ENCODE data around the gene COL16A1. TPM values are rescaled to one million over a fixed set of nuclear protein-coding genes. Genes with fewer than 3 reads are reported as not detected.

Gene COL16A1
- polyA plus RNA-seq, 1 of the 3 experiments (the other 2 are of a cell fraction) = 10.4 TPM

DNA sequence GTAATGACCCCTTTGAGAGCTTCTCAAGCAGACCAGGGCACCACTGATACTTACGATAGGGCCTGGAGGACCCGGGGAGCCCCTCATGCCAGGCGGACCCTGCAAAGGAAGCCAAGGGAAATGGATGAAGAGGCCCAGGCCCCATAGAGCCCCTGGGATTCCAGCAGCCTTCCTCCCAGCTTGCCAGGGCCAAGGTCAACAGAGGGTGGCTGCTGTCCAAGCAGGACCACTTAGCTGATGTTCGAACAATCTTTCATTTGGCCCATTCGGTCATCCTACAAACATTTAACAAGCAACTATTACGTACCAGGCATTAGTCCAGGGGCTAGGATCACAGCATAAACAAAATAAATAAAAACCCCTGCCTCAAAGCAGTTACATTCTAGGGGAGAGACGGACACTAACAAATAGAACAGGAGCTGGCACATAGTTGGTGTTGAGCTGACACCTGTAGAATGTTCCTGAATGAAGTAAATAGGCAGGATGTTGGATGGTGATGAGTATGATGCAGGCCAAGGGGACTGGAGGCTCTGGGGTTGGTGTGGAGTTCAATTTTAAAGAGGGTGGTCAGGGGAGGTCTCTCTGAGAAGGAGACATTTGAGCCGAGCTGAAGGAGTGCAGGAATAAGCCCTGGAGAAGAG lies 32.1 kb downstream of the COL16A1 start:
- no peaks in the 10 kb centered on the region for H4K20me1 ChIP-seq (ENCODE audit: insufficient read depth)
- no peaks in the 10 kb centered on the region for H3F3A ChIP-seq (replicated peaks; ENCODE audit: insufficient read depth)
- DNase-seq = no peak
- H3K9ac ChIP-seq = no peak overlapping the region
- TF ChIP-seq NRF1 (IDR thresholded peaks at IDR 0.05; ENCODE audit: low read depth, low read length) (no peak), MXI1 (IDR thresholded peaks at IDR 0.05; ENCODE audit: low read depth, low read length) (no peak)
- H3K79me2 ChIP-seq (ENCODE audit: insufficient read depth) = no peaks in the 10 kb centered on the region
- no peaks in the 10 kb centered on the region for H3K9me2 ChIP-seq
- H3K27ac ChIP-seq (ENCODE audit: low read depth in 2 of 2, low read length in 1 of 2) = no peak overlapping the region
- H3K4me1 ChIP-seq (ENCODE audit: control insufficient read depth in 1 of 2, insufficient read depth in 2 of 2, low read depth in 1 of 2, low read length in 1 of 2) = peaks cover 13 to 42% of the 10 kb centered on the region in 2 experiments
- H3K4me3 ChIP-seq (ENCODE audit: low read depth in 2 of 2, low read length in 1 of 2) = no peak overlapping the region
- H3K36me3 ChIP-seq (replicated peaks in 1 of 2; ENCODE audit: control insufficient read depth in 1 of 2, insufficient read depth in 2 of 2, low read length in 1 of 2) = no peaks in the 10 kb centered on the region
- 88% methylated on average over 5 of the region's 8 CpGs for WGBS (ENCODE audit: low lambda C conversion rate)
- H3K27me3 ChIP-seq (ENCODE audit: insufficient read depth) = no peaks in the 10 kb centered on the region
- POLR2A ChIA-PET = no interaction called here
- CTCF ChIA-PET = interaction anchor here (0.8 to 4.9 kb wide), 5 partner anchors 21 to 92 kb away, joined by 3 to 39 read pairs (median 5); partner anchors contain the start of genes ADGRB2 and COL16A1
- no peak overlapping the region for H3K4me2 ChIP-seq
- H3K9me3 ChIP-seq = no peaks in the 10 kb centered on the region
- no peak overlapping the region for H2AFZ ChIP-seq (ENCODE audit: low read depth)

DNA sequence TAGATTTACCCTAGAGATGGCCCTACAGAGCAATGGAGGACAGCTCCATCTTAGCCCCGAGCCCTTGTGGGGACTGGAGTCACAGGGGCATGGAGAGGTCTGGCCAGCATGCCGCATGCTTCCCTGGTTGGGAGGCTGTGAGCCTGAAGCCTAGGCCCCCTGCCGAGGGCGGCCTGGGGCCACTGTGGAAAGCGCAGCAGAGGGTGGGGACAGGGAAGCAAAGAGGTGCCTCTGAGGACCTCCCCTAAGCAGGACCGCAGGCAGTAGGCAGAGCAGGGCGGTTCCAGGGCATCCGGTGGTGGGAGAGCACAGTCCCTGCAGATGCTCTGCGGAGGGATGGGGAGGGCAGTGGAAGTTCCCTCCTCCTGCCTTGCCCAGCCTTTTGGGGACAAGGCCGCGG lies 32.7 kb downstream of the COL16A1 start:
- Histone ChIP-seq H2AFZ (ENCODE audit: low read depth) (no peak overlapping the region), H3K27ac (ENCODE audit: low read depth in 2 of 2, low read length in 1 of 2) (no peak overlapping the region), H3K4me3 (ENCODE audit: low read depth in 2 of 2, low read length in 1 of 2) (no peak overlapping the region), H3K4me1 (ENCODE audit: control insufficient read depth in 1 of 2, insufficient read depth in 2 of 2, low read depth in 1 of 2, low read length in 1 of 2) (peaks cover 18 to 47% of the 10 kb centered on the region in 2 experiments), H3K36me3 (replicated peaks in 1 of 2; ENCODE audit: control insufficient read depth in 1 of 2, insufficient read depth in 2 of 2, low read length in 1 of 2) (no peaks in the 10 kb centered on the region), H3K9ac (no peak overlapping the region), H3K79me2 (ENCODE audit: insufficient read depth) (no peaks in the 10 kb centered on the region), H3K4me2 (no peak overlapping the region), H3F3A (replicated peaks; ENCODE audit: insufficient read depth) (no peaks in the 10 kb centered on the region), H3K9me2 (no peaks in the 10 kb centered on the region), H3K9me3 (no peaks in the 10 kb centered on the region), H4K20me1 (ENCODE audit: insufficient read depth) (no peaks in the 10 kb centered on the region), H3K27me3 (ENCODE audit: insufficient read depth) (no peaks in the 10 kb centered on the region)
- no peak for DNase-seq
- 100% methylated on average over 6 of the region's 11 CpGs for WGBS (ENCODE audit: low lambda C conversion rate)
- CTCF ChIA-PET = interaction anchor here (0.8 to 4.9 kb wide), 7 partner anchors 20 to 92 kb away, joined by 3 to 39 read pairs (median 3); partner anchors contain the start of genes ADGRB2 and COL16A1
- POLR2A ChIA-PET = no interaction called here
- TF ChIP-seq RCOR1 (IDR thresholded peaks at IDR 0.05; ENCODE audit: low read length) = no peak
- no peak for TF ChIP-seq CHD2 (IDR thresholded peaks at IDR 0.05; ENCODE audit: low read length, partially characterized antibody)
- no peak for TF ChIP-seq RXRA (IDR thresholded peaks at IDR 0.05; ENCODE audit: borderline replicate concordance, low read depth)
- no peak for TF ChIP-seq RAD21 (IDR thresholded peaks at IDR 0.05; ENCODE audit: low read length)

DNA sequence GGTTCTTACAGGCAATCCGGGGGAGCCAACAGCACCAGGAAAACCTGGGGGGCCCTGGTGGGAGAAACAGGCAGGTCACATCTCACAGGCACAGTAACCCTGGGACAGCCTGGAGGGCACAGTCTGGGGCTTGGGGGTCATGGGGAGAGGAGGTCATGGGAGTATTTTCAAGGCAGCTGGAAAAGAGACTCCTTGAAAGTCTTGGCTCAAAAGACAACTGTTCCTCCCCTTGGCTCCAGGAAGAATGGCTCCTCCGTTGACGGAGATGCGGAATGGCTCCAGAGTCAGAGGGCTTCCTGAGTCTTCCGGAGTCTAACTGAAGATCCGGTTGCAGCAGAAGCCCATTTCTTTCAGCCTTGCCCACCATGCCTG lies 33.2 kb downstream of the COL16A1 start:
- Histone ChIP-seq H3K9ac (no peak overlapping the region), H3K36me3 (replicated peaks in 1 of 2; ENCODE audit: control insufficient read depth in 1 of 2, insufficient read depth in 2 of 2, low read length in 1 of 2) (no peaks in the 10 kb centered on the region), H3K4me2 (peak overlapping the region; percentile 56; the same call in 1 of the 2 replicates), H3K4me1 (ENCODE audit: control insufficient read depth in 1 of 2, insufficient read depth in 2 of 2, low read depth in 1 of 2, low read length in 1 of 2) (peaks cover 18 to 50% of the 10 kb centered on the region in 2 experiments), H3K9me2 (no peaks in the 10 kb centered on the region), H2AFZ (ENCODE audit: low read depth) (no peak overlapping the region), H3K9me3 (no peaks in the 10 kb centered on the region), H4K20me1 (ENCODE audit: insufficient read depth) (no peaks in the 10 kb centered on the region), H3K4me3 (ENCODE audit: low read depth in 2 of 2, low read length in 1 of 2) (no peak overlapping the region), H3F3A (replicated peaks; ENCODE audit: insufficient read depth) (no peaks in the 10 kb centered on the region), H3K79me2 (ENCODE audit: insufficient read depth) (no peaks in the 10 kb centered on the region), H3K27me3 (ENCODE audit: insufficient read depth) (no peaks in the 10 kb centered on the region), H3K27ac (ENCODE audit: low read depth in 2 of 2, low read length in 1 of 2) (no peak overlapping the region)
- CTCF ChIA-PET = interaction anchor here (0.8 to 4.9 kb wide), 14 partner anchors 10 to 293 kb away, joined by 3 to 39 read pairs (median 4); partner anchors contain the start of genes ADGRB2 and COL16A1
- no peak for DNase-seq
- 89% methylated on average over 1 of the region's 6 CpGs for WGBS (ENCODE audit: low lambda C conversion rate)
- TF ChIP-seq, protein P1, sequence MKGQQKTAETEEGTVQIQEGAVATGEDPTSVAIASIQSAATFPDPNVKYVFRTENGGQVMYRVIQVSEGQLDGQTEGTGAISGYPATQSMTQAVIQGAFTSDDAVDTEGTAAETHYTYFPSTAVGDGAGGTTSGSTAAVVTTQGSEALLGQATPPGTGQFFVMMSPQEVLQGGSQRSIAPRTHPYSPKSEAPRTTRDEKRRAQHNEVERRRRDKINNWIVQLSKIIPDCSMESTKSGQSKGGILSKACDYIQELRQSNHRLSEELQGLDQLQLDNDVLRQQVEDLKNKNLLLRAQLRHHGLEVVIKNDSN (IDR thresholded peaks at IDR 0.05; ENCODE audit: borderline replicate concordance, low read depth) = no peak
- TF ChIP-seq TCF12 (IDR thresholded peaks at IDR 0.05) (no peak), CHD2 (IDR thresholded peaks at IDR 0.05; ENCODE audit: low read length, partially characterized antibody) (no peak), ELF1 (IDR thresholded peaks at IDR 0.05) (no peak)
- TF ChIP-seq, protein P2, sequence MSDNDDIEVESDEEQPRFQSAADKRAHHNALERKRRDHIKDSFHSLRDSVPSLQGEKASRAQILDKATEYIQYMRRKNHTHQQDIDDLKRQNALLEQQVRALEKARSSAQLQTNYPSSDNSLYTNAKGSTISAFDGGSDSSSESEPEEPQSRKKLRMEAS (IDR thresholded peaks at IDR 0.05; ENCODE audit: low read depth) = no peak
- POLR2A ChIA-PET = no interaction called here

All from SK-N-SH (cell line).